ENCODE data around the gene NFYA. TPM values are rescaled to one million over a fixed set of nuclear protein-coding genes. Genes with fewer than 3 reads are reported as not detected.
A peak's percentile ranks its signal among the peaks of the same experiment; 100 is the strongest.

The NFYA gene
- total and polyA plus RNA-seq, 2 of the 13 experiments (the other 11 are each of a cell fraction or from before 2014, with no cell fraction given), result 16.0 to 22.9 TPM

DNA sequence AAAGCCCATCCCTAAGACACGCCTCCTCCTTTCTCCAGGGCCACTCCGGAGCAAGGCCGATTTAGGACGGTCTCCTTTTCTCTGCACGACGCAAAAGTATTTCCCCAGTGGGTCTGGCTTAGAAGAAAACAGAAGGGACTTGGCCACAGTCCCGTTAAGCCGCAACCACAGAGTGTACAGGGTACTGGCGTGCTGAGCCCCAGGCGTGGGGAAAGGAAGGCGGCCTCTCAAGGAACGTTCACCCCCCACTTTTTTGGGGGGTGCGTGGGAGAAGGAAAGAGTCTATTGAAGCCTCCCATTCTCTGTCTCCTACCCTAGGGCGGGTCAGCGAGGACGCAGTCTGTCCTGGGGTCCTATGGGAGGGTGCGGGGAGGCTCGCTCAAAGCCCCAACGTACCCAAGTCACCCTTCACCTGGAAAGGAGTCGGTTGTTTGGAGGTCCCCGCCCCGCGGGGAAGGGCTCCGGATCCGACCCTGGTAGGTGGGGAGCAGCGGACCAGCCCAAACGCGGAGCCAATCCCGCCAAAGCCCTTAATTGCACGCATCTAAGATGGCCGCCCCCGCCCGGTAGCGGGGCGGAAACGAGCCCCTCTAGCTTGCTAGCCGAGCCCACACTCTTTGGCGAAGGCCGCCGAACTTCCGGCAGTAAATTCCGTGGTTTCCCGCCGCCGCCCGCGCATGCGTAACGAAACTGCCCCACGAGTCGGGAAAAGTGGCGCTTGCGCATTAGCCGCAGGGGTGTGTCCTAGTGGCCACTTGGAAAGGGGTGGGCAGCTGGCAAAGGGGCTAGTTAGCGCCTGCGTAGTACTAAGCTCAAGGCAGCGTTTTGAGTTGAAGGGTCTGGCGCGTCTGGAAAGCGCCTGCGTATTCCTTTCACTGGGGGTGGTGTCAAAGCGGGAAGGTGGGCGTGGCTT is 595 bp upstream of the NFYA start, which contains the start of gene OARD1 (continued):
- TF ChIP-seq ZNF264 (CRISPR knock-in tag; IDR thresholded peaks at IDR 0.05) (peak; percentile 49; the same call in 1 of the 2 replicates), NFKBIZ (CRISPR knock-in tag; IDR thresholded peaks at IDR 0.05) (peak; percentile 57; the same call in 1 of the 2 replicates), ZNF451 (CRISPR knock-in tag; IDR thresholded peaks at IDR 0.05) (peak; percentile 58; the same call in 1 of the 2 replicates), RAD21 (CRISPR knock-in tag; IDR thresholded peaks at IDR 0.05) (peak; percentile 31; the same call in 1 of the 2 replicates), ZNF557 (CRISPR knock-in tag; IDR thresholded peaks at IDR 0.05) (peak; percentile 84), ZNF816 (CRISPR knock-in tag; IDR thresholded peaks at IDR 0.05; ENCODE audit: borderline replicate concordance) (peak; percentile 72; the same call in 1 of the 2 replicates), ELF4 (CRISPR knock-in tag; IDR thresholded peaks at IDR 0.05; ENCODE audit: borderline replicate concordance) (peak; percentile 42; the same call in 1 of the 2 replicates), MYC (CRISPR knock-in tag; IDR thresholded peaks at IDR 0.05; ENCODE audit: borderline replicate concordance) (peak; percentile 57), GABPA (IDR thresholded peaks at IDR 0.05; ENCODE audit: low read depth, low read length) (peak; percentile 91), GABPA (CRISPR knock-in tag; IDR thresholded peaks at IDR 0.05; ENCODE audit: low read depth) (peak; percentile 97)
- TF ChIP-seq, protein P1, sequence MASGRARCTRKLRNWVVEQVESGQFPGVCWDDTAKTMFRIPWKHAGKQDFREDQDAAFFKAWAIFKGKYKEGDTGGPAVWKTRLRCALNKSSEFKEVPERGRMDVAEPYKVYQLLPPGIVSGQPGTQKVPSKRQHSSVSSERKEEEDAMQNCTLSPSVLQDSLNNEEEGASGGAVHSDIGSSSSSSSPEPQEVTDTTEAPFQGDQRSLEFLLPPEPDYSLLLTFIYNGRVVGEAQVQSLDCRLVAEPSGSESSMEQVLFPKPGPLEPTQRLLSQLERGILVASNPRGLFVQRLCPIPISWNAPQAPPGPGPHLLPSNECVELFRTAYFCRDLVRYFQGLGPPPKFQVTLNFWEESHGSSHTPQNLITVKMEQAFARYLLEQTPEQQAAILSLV (CRISPR knock-in tag; IDR thresholded peaks at IDR 0.05; ENCODE audit: borderline replicate concordance), result peak; percentile 93; the same call in 1 of the 2 replicates
- TF ChIP-seq, protein P2, sequence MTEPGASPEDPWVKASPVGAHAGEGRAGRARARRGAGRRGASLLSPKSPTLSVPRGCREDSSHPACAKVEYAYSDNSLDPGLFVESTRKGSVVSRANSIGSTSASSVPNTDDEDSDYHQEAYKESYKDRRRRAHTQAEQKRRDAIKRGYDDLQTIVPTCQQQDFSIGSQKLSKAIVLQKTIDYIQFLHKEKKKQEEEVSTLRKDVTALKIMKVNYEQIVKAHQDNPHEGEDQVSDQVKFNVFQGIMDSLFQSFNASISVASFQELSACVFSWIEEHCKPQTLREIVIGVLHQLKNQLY (CRISPR knock-in tag; IDR thresholded peaks at IDR 0.05), result peak; percentile 34; the same call in 1 of the 2 replicates
- TF ChIP-seq, protein P3, sequence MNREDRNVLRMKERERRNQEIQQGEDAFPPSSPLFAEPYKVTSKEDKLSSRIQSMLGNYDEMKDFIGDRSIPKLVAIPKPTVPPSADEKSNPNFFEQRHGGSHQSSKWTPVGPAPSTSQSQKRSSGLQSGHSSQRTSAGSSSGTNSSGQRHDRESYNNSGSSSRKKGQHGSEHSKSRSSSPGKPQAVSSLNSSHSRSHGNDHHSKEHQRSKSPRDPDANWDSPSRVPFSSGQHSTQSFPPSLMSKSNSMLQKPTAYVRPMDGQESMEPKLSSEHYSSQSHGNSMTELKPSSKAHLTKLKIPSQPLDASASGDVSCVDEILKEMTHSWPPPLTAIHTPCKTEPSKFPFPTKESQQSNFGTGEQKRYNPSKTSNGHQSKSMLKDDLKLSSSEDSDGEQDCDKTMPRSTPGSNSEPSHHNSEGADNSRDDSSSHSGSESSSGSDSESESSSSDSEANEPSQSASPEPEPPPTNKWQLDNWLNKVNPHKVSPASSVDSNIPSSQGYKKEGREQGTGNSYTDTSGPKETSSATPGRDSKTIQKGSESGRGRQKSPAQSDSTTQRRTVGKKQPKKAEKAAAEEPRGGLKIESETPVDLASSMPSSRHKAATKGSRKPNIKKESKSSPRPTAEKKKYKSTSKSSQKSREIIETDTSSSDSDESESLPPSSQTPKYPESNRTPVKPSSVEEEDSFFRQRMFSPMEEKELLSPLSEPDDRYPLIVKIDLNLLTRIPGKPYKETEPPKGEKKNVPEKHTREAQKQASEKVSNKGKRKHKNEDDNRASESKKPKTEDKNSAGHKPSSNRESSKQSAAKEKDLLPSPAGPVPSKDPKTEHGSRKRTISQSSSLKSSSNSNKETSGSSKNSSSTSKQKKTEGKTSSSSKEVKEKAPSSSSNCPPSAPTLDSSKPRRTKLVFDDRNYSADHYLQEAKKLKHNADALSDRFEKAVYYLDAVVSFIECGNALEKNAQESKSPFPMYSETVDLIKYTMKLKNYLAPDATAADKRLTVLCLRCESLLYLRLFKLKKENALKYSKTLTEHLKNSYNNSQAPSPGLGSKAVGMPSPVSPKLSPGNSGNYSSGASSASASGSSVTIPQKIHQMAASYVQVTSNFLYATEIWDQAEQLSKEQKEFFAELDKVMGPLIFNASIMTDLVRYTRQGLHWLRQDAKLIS (CRISPR knock-in tag; IDR thresholded peaks at IDR 0.05), result peak; percentile 83; the same call in 1 of the 2 replicates
- TF ChIP-seq, protein P4, sequence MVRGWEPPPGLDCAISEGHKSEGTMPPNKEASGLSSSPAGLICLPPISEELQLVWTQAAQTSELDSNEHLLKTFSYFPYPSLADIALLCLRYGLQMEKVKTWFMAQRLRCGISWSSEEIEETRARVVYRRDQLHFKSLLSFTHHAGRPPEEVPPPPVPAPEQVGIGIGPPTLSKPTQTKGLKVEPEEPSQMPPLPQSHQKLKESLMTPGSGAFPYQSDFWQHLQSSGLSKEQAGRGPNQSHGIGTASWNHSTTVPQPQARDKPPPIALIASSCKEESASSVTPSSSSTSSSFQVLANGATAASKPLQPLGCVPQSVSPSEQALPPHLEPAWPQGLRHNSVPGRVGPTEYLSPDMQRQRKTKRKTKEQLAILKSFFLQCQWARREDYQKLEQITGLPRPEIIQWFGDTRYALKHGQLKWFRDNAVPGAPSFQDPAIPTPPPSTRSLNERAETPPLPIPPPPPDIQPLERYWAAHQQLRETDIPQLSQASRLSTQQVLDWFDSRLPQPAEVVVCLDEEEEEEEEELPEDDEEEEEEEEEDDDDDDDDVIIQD (CRISPR knock-in tag; IDR thresholded peaks at IDR 0.05; ENCODE audit: low read depth), result peak; percentile 65
- TF ChIP-seq, protein P5, sequence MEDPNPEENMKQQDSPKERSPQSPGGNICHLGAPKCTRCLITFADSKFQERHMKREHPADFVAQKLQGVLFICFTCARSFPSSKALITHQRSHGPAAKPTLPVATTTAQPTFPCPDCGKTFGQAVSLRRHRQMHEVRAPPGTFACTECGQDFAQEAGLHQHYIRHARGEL (CRISPR knock-in tag; IDR thresholded peaks at IDR 0.05), result 0 out of 2 replicates have a peak, but pooled peaks have one; percentile 52
- TF ChIP-seq, protein P6, sequence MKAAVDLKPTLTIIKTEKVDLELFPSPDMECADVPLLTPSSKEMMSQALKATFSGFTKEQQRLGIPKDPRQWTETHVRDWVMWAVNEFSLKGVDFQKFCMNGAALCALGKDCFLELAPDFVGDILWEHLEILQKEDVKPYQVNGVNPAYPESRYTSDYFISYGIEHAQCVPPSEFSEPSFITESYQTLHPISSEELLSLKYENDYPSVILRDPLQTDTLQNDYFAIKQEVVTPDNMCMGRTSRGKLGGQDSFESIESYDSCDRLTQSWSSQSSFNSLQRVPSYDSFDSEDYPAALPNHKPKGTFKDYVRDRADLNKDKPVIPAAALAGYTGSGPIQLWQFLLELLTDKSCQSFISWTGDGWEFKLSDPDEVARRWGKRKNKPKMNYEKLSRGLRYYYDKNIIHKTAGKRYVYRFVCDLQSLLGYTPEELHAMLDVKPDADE (CRISPR knock-in tag; IDR thresholded peaks at IDR 0.05), result 0 out of 2 replicates have a peak, but pooled peaks have one; percentile 32
- TF ChIP-seq, protein P7, sequence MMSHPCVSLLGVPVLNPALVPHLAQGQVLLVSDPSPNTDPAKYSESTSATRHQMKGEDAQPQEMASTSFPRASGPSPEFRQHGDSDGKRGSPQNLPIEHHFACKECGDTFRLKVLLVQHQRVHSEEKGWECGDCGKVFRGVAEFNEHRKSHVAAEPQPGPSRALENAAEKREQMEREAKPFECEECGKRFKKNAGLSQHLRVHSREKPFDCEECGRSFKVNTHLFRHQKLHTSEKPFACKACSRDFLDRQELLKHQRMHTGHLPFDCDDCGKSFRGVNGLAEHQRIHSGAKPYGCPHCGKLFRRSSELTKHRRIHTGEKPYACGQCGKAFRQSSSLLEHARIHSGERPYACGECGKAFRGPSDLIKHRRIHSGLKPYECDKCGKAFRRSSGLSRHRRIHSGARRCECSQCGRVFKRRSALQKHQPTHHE (CRISPR knock-in tag; IDR thresholded peaks at IDR 0.05; ENCODE audit: borderline replicate concordance), result 0 out of 2 replicates have a peak, but pooled peaks have one; percentile 53
